K562 (cell line): ENCODE measurements around the gene KIF5C. TPM values are rescaled to one million over a fixed set of nuclear protein-coding genes. Genes with fewer than 3 reads are reported as not detected.

Experiments used
- FOXJ3 ChIP-seq: sonication (generic); formaldehyde crosslinking; IDR thresholded peaks from 2 replicates; pipeline ENCODE4 v1.4.0; 2020; ENCODE audit warnings: mild to moderate bottlenecking, missing genetic modification reagents
- HMGN3 ChIP-seq: IDR thresholded peaks from 2 replicates; pipeline ENCODE4 v1.6.1; 2011; ENCODE audit warnings: borderline replicate concordance, low read depth, mild to moderate bottlenecking, mixed read lengths, low read length; ENCODE audit not compliant: insufficient read length; ENCODE audit errors: extremely low read depth
- TFE3 ChIP-seq: fragments of 450-650 bp; formaldehyde crosslinking; IDR thresholded peaks from 2 replicates; pipeline ENCODE4 v1.4.0; 2020; ENCODE audit warnings: mild to moderate bottlenecking, mixed read lengths
- ZC3H4 ChIP-seq: sonication (generic); formaldehyde crosslinking; IDR thresholded peaks from 2 replicates; pipeline ENCODE4 v1.9.0; 2021; ENCODE audit warnings: missing genetic modification reagents, borderline replicate concordance
- ZFX ChIP-seq: sonication (generic); formaldehyde crosslinking; IDR thresholded peaks from 2 replicates; pipeline ENCODE4 v1.8.0; 2022; ENCODE audit warnings: mild to moderate bottlenecking, missing genetic modification reagents, moderate library complexity
- ZNF444 ChIP-seq: fragments of 250-450 bp; sonication (Bioruptor Pico); IDR thresholded peaks from 2 replicates; pipeline ENCODE4 v1.4.0; 2020; ENCODE audit warnings: mild to moderate bottlenecking, moderate library complexity
- polyA plus RNA-seq, 8 experiments: library from polyadenylated mRNA; depleted of rRNA in 4 of 8; stranded (reverse) in 5 of 8; unstranded in 3 of 8; fragments of >200 nt; fragmentation: Nextera tagmentation in 2 of 8; fragmentation: Illumina TruSeq in 1 of 8; extraction: Ambion mirVana in 2 of 8; extraction: Trizol in 1 of 8; gene quantifications; 2 replicates each; pipeline versions ENCODE4 v1.2.1 to v1.2.3, GENCODE V29; 2011 to 2014; ENCODE audit warnings: inconsistent platforms in 1 of 8, missing spikeins in 1 of 8
- total RNA-seq, 7 experiments: library from RNA; depleted of rRNA in 6 of 7; stranded (reverse); fragments of >200 nt in 6 of 7; fragmentation: Illumina TruSeq in 2 of 7; extraction: Trizol in 2 of 7; gene quantifications; 2 replicates each; pipeline versions ENCODE4 v1.2.1 to v1.2.3, GENCODE V29; 2011 to 2021; ENCODE audit warnings: low replicate concordance in 1 of 7
- TF ChIP-seq, protein P1 (sequence below): fragments of 250-450 bp; sonication (Bioruptor Pico); IDR thresholded peaks from 2 replicates; pipeline ENCODE4 v1.4.0; 2020
- TF ChIP-seq, protein P2 (sequence below): fragments of 450-650 bp; formaldehyde crosslinking; IDR thresholded peaks from 2 replicates; pipeline ENCODE4 v1.4.0; 2020; ENCODE audit warnings: mild to moderate bottlenecking, moderate library complexity
- TF ChIP-seq, protein P3 (sequence below): fragments of 250-450 bp; sonication (Bioruptor Pico); IDR thresholded peaks from 2 replicates; pipeline ENCODE4 v1.4.0; 2020; ENCODE audit warnings: mild to moderate bottlenecking, moderate library complexity, borderline replicate concordance
- TF ChIP-seq, protein P4 (sequence below): sonication (generic); formaldehyde crosslinking; IDR thresholded peaks from 2 replicates; pipeline ENCODE4 v1.8.1; 2023; ENCODE audit warnings: missing genetic modification reagents, mild to moderate bottlenecking, borderline replicate concordance

The KIF5C gene
- total and polyA plus RNA-seq, 9 of the 15 experiments (the other 6 are each of a cell fraction or from before 2014, with no cell fraction given): 0.01 to 0.09 (median 0.01) TPM; not detected in 6

- TF ChIP-seq, protein P1, sequence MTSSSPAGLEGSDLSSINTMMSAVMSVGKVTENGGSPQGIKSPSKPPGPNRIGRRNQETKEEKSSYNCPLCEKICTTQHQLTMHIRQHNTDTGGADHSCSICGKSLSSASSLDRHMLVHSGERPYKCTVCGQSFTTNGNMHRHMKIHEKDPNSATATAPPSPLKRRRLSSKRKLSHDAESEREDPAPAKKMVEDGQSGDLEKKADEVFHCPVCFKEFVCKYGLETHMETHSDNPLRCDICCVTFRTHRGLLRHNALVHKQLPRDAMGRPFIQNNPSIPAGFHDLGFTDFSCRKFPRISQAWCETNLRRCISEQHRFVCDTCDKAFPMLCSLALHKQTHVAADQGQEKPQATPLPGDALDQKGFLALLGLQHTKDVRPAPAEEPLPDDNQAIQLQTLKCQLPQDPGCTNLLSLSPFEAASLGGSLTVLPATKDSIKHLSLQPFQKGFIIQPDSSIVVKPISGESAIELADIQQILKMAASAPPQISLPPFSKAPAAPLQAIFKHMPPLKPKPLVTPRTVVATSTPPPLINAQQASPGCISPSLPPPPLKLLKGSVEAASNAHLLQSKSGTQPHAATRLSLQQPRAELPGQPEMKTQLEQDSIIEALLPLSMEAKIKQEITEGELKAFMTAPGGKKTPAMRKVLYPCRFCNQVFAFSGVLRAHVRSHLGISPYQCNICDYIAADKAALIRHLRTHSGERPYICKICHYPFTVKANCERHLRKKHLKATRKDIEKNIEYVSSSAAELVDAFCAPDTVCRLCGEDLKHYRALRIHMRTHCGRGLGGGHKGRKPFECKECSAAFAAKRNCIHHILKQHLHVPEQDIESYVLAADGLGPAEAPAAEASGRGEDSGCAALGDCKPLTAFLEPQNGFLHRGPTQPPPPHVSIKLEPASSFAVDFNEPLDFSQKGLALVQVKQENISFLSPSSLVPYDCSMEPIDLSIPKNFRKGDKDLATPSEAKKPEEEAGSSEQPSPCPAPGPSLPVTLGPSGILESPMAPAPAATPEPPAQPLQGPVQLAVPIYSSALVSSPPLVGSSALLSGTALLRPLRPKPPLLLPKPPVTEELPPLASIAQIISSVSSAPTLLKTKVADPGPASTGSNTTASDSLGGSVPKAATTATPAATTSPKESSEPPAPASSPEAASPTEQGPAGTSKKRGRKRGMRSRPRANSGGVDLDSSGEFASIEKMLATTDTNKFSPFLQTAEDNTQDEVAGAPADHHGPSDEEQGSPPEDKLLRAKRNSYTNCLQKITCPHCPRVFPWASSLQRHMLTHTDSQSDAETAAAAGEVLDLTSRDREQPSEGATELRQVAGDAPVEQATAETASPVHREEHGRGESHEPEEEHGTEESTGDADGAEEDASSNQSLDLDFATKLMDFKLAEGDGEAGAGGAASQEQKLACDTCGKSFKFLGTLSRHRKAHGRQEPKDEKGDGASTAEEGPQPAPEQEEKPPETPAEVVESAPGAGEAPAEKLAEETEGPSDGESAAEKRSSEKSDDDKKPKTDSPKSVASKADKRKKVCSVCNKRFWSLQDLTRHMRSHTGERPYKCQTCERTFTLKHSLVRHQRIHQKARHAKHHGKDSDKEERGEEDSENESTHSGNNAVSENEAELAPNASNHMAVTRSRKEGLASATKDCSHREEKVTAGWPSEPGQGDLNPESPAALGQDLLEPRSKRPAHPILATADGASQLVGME: no peak
- TF ChIP-seq FOXJ3 (CRISPR knock-in tag) (no peak), ZC3H4 (CRISPR knock-in tag) (no peak), ZFX (CRISPR knock-in tag) (no peak), TFE3 (no peak), ZNF444 (no peak), HMGN3 (no peak)
- TF ChIP-seq, protein P2, sequence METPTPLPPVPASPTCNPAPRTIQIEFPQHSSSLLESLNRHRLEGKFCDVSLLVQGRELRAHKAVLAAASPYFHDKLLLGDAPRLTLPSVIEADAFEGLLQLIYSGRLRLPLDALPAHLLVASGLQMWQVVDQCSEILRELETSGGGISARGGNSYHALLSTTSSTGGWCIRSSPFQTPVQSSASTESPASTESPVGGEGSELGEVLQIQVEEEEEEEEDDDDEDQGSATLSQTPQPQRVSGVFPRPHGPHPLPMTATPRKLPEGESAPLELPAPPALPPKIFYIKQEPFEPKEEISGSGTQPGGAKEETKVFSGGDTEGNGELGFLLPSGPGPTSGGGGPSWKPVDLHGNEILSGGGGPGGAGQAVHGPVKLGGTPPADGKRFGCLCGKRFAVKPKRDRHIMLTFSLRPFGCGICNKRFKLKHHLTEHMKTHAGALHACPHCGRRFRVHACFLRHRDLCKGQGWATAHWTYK (CRISPR knock-in tag): no peak
- TF ChIP-seq, protein P3, sequence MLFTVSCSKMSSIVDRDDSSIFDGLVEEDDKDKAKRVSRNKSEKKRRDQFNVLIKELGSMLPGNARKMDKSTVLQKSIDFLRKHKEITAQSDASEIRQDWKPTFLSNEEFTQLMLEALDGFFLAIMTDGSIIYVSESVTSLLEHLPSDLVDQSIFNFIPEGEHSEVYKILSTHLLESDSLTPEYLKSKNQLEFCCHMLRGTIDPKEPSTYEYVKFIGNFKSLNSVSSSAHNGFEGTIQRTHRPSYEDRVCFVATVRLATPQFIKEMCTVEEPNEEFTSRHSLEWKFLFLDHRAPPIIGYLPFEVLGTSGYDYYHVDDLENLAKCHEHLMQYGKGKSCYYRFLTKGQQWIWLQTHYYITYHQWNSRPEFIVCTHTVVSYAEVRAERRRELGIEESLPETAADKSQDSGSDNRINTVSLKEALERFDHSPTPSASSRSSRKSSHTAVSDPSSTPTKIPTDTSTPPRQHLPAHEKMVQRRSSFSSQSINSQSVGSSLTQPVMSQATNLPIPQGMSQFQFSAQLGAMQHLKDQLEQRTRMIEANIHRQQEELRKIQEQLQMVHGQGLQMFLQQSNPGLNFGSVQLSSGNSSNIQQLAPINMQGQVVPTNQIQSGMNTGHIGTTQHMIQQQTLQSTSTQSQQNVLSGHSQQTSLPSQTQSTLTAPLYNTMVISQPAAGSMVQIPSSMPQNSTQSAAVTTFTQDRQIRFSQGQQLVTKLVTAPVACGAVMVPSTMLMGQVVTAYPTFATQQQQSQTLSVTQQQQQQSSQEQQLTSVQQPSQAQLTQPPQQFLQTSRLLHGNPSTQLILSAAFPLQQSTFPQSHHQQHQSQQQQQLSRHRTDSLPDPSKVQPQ (CRISPR knock-in tag): no peak
- TF ChIP-seq, protein P4, sequence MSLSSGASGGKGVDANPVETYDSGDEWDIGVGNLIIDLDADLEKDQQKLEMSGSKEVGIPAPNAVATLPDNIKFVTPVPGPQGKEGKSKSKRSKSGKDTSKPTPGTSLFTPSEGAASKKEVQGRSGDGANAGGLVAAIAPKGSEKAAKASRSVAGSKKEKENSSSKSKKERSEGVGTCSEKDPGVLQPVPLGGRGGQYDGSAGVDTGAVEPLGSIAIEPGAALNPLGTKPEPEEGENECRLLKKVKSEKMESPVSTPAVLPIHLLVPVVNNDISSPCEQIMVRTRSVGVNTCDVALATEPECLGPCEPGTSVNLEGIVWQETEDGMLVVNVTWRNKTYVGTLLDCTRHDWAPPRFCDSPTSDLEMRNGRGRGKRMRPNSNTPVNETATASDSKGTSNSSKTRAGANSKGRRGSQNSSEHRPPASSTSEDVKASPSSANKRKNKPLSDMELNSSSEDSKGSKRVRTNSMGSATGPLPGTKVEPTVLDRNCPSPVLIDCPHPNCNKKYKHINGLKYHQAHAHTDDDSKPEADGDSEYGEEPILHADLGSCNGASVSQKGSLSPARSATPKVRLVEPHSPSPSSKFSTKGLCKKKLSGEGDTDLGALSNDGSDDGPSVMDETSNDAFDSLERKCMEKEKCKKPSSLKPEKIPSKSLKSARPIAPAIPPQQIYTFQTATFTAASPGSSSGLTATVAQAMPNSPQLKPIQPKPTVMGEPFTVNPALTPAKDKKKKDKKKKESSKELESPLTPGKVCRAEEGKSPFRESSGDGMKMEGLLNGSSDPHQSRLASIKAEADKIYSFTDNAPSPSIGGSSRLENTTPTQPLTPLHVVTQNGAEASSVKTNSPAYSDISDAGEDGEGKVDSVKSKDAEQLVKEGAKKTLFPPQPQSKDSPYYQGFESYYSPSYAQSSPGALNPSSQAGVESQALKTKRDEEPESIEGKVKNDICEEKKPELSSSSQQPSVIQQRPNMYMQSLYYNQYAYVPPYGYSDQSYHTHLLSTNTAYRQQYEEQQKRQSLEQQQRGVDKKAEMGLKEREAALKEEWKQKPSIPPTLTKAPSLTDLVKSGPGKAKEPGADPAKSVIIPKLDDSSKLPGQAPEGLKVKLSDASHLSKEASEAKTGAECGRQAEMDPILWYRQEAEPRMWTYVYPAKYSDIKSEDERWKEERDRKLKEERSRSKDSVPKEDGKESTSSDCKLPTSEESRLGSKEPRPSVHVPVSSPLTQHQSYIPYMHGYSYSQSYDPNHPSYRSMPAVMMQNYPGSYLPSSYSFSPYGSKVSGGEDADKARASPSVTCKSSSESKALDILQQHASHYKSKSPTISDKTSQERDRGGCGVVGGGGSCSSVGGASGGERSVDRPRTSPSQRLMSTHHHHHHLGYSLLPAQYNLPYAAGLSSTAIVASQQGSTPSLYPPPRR (CRISPR knock-in tag): no peak
Observed at GRCh38 chr2:148955798-148956197, 80.8 kb downstream of the KIF5C start (continued).
